C4-2B (cell line): Measurements from ENCODE around the gene ICE2.

Source experiments
- CTCF ChIP-seq: fragments of 450-650 bp; conservative IDR thresholded peaks from 2 replicates; pipeline ENCODE4 v1.5.1; 2017; ENCODE audit warnings: mild to moderate bottlenecking
- ZFX ChIP-seq: fragments of 450-650 bp; IDR thresholded peaks from 2 replicates; pipeline ENCODE4 v1.6.1; 2017

DNA sequence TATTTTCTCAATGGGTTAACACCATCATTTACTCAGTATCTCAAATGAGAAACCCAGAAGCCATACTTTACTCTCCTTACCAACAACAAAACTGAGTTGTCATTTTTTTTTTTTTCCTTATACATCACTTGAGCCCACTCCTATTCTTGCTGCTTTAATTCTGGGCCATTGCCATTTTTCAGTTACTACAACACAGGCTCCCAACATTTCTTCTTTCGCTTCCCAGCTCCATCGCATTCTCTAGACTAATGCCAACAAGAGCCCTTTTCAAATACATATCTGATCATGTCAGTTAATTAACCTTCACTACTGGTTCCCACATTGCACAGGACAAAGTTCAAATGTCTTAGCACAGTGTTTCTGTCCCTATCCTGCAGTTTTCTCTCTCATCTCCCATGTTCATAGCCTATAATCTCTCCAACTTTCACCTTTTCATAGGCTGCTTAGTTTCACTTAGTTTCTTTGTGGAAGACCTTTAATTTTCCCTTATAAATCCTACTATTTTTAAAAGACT, 58.7 kb downstream of the ICE2 start:
- TF ChIP-seq CTCF (no peak), ZFX (no peak)
